Astrocyte (in vitro differentiated cells and primary cell): Measurements from ENCODE around the gene COL6A1. TPM values are rescaled to one million over a fixed set of nuclear protein-coding genes. Genes with fewer than 3 reads are reported as not detected.
A peak's percentile ranks its signal among the peaks of the same experiment; 100 is the strongest.

Experiments
- DNase-seq: peaks from one replicate; pipeline ENCODE4 v3.0.0-alpha.2; 2010; ENCODE audit warnings: low read depth
- FAIRE-seq: peaks from 2 replicates; lab custom pipeline; 2011; peaks lifted over from hg19 to GRCh38; lab: Jason Lieb, UNC
- H2AFZ ChIP-seq: 2 replicates; pipeline ENCODE4 v1.6.0; 2012; ENCODE audit warnings: low read depth, low read length, inconsistent platforms
- H3K27ac ChIP-seq: 2 replicates; pipeline ENCODE4 v1.5.1; 2011; ENCODE audit warnings: low read depth, low read length, inconsistent platforms
- H3K27me3 ChIP-seq: 2 replicates; pipeline ENCODE4 v1.6.0; 2011; ENCODE audit warnings: low read length, inconsistent platforms; ENCODE audit not compliant: insufficient read depth
- H3K36me3 ChIP-seq: 2 replicates; pipeline ENCODE4 v1.5.1; 2011; ENCODE audit warnings: low read length, inconsistent platforms; ENCODE audit not compliant: insufficient read depth
- H3K4me1 ChIP-seq: 2 replicates; pipeline ENCODE4 v1.5.1; 2011; ENCODE audit warnings: low read length, inconsistent platforms; ENCODE audit not compliant: insufficient read depth
- H3K4me2 ChIP-seq: 2 replicates; pipeline ENCODE4 v1.6.0; 2012; ENCODE audit warnings: low read length, inconsistent platforms
- H3K4me3 ChIP-seq: 2 replicates; pipeline ENCODE4 v1.5.1; 2011; ENCODE audit warnings: low read depth, mild to moderate bottlenecking, low read length, inconsistent platforms; ENCODE audit not compliant: insufficient read depth
- H3K79me2 ChIP-seq: 2 replicates; pipeline ENCODE4 v1.6.0; 2012; ENCODE audit warnings: mild to moderate bottlenecking, low read length, inconsistent platforms; ENCODE audit not compliant: insufficient read depth
- H3K9ac ChIP-seq: 2 replicates; pipeline ENCODE4 v1.6.0; 2012; ENCODE audit warnings: mild to moderate bottlenecking, low read length, inconsistent platforms
- H3K9me3 ChIP-seq: 2 replicates; pipeline ENCODE4 v1.5.1; 2012; ENCODE audit warnings: low read depth, mild to moderate bottlenecking, low read length, inconsistent platforms; ENCODE audit not compliant: insufficient read depth
- H4K20me1 ChIP-seq: 2 replicates; pipeline ENCODE4 v1.6.0; 2012; ENCODE audit warnings: low read length, inconsistent platforms; ENCODE audit not compliant: insufficient read depth
- H3K27ac Mint-ChIP-seq: one replicate; pipeline ENCODE4 v1.8.0; 2021; ENCODE audit warnings: mild to moderate bottlenecking, mixed read lengths; ENCODE audit not compliant: unreplicated experiment
- H3K27me3 Mint-ChIP-seq: one replicate; pipeline ENCODE4 v1.8.0; 2021; ENCODE audit warnings: low read depth, mixed read lengths; ENCODE audit not compliant: unreplicated experiment
- H3K36me3 Mint-ChIP-seq: one replicate; pipeline ENCODE4 v1.8.0; 2021; ENCODE audit warnings: low read depth, mixed read lengths; ENCODE audit not compliant: unreplicated experiment
- H3K4me1 Mint-ChIP-seq: one replicate; pipeline ENCODE4 v1.8.0; 2021; ENCODE audit warnings: low read depth, mixed read lengths; ENCODE audit not compliant: unreplicated experiment
- H3K4me3 Mint-ChIP-seq: one replicate; pipeline ENCODE4 v1.8.0; 2021; ENCODE audit warnings: mild to moderate bottlenecking, moderate library complexity, mixed read lengths; ENCODE audit not compliant: unreplicated experiment
- H3K9me3 Mint-ChIP-seq: one replicate; pipeline ENCODE4 v1.8.0; 2021; ENCODE audit warnings: mild to moderate bottlenecking, mixed read lengths; ENCODE audit not compliant: unreplicated experiment
- EZH2 ChIP-seq: IDR thresholded peaks from 2 replicates; pipeline ENCODE4 v1.6.1; 2012; ENCODE audit warnings: mild to moderate bottlenecking, low read length, inconsistent platforms; ENCODE audit not compliant: insufficient read depth
- total RNA-seq: library from RNA; stranded (reverse); gene quantifications from 2 replicates; pipeline ENCODE4 v1.2.1, GENCODE V29; 2021
- TF ChIP-seq, protein P1 (sequence below): IDR thresholded peaks from 2 replicates; pipeline ENCODE4 v1.5.1; 2011; ENCODE audit warnings: low read depth, mild to moderate bottlenecking, inconsistent platforms, low read length, moderate library complexity; ENCODE audit not compliant: insufficient read depth

The COL6A1 gene
- total RNA-seq, 1 donor from 2014 or later: 131 TPM

DNA sequence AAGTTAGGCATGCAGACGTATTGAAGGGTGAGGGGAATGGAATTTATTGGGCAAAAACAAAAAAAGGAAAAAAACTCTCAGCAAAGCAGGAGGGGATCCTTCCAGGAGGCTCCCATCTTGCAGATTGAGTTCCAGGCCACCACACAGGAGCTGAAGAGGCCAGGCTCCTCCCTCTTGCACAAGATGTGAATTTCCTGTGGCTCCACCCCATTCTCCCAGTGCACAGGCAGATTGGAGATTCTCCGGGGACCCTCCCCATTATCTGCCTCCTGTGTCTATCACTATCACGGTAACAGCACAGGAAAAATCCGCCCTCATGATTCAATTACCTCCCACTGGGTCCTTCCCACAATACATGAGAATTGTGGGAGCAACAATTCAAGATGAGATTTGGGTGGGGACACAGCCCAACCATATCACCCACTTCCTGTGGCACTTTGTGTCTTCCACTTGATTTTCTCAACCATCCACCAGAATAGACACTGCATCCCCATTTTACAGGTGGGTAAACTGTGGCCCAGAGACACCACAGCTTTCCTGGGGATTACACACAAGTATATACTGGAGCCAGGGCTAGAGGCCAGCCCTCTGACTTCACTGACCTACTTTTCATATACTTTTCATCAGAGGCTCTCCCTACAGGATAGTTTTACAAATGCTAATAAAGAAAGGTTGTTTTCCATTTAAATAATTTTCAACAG is 18.9 kb upstream of the COL6A1 start:
- Histone ChIP-seq H3K4me2 (no peak overlapping the region), H3K27me3 (no peaks in the 10 kb centered on the region), H3K4me3 (no peak overlapping the region), H3K9me3 (peaks cover 10% of the 10 kb centered on the region), H2AFZ (no peak overlapping the region), H3K4me1 (no peaks in the 10 kb centered on the region), H3K27ac (no peak overlapping the region), H3K9ac (no peak overlapping the region), H3K36me3 (no peaks in the 10 kb centered on the region), H4K20me1 (no peaks in the 10 kb centered on the region), H3K79me2 (no peaks in the 10 kb centered on the region)
- peaks cover 21% of the 10 kb centered on the region for H3K9me3 Mint-ChIP-seq
- no peak for FAIRE-seq
- TF ChIP-seq, protein P1, sequence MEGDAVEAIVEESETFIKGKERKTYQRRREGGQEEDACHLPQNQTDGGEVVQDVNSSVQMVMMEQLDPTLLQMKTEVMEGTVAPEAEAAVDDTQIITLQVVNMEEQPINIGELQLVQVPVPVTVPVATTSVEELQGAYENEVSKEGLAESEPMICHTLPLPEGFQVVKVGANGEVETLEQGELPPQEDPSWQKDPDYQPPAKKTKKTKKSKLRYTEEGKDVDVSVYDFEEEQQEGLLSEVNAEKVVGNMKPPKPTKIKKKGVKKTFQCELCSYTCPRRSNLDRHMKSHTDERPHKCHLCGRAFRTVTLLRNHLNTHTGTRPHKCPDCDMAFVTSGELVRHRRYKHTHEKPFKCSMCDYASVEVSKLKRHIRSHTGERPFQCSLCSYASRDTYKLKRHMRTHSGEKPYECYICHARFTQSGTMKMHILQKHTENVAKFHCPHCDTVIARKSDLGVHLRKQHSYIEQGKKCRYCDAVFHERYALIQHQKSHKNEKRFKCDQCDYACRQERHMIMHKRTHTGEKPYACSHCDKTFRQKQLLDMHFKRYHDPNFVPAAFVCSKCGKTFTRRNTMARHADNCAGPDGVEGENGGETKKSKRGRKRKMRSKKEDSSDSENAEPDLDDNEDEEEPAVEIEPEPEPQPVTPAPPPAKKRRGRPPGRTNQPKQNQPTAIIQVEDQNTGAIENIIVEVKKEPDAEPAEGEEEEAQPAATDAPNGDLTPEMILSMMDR: no peak
- H3K36me3 Mint-ChIP-seq: peaks cover 4% of the 10 kb centered on the region
- H3K27me3 Mint-ChIP-seq: peaks cover 32% of the 10 kb centered on the region
- H3K27ac Mint-ChIP-seq: no peak overlapping the region
- no peak overlapping the region for H3K4me3 Mint-ChIP-seq
- H3K4me1 Mint-ChIP-seq: no peaks in the 10 kb centered on the region
- no peak for DNase-seq

- Histone ChIP-seq H3K79me2 (no peaks in the 10 kb centered on the region), H2AFZ (no peak overlapping the region), H3K4me1 (no peaks in the 10 kb centered on the region), H3K4me2 (no peak overlapping the region), H3K4me3 (no peak overlapping the region), H4K20me1 (no peaks in the 10 kb centered on the region), H3K27ac (no peak overlapping the region), H3K27me3 (no peaks in the 10 kb centered on the region), H3K36me3 (no peaks in the 10 kb centered on the region), H3K9me3 (peaks cover 10% of the 10 kb centered on the region), H3K9ac (no peak overlapping the region)
- H3K4me3 Mint-ChIP-seq: peak overlapping the region; percentile 25
- H3K36me3 Mint-ChIP-seq: peaks cover 4% of the 10 kb centered on the region
- peaks cover 21% of the 10 kb centered on the region for H3K9me3 Mint-ChIP-seq
- no peak for TF ChIP-seq EZH2
- TF ChIP-seq, protein P1: no peak
- FAIRE-seq: peak; percentile 62
- H3K4me1 Mint-ChIP-seq: no peaks in the 10 kb centered on the region
- H3K27ac Mint-ChIP-seq: no peak overlapping the region
- peaks cover 30% of the 10 kb centered on the region for H3K27me3 Mint-ChIP-seq
- DNase-seq: no peak
Observed at GRCh38 chr21:45963232-45963570, 18.4 kb upstream of the COL6A1 start.

GRCh38 chr21:45964649-45965048 is 16.9 kb upstream of the COL6A1 start:
- no peaks in the 10 kb centered on the region for H3K4me1 ChIP-seq
- no peak overlapping the region for H3K27ac ChIP-seq
- DNase-seq (no peak), FAIRE-seq (no peak)
- Mint-ChIP-seq H3K36me3 (peaks cover 4% of the 10 kb centered on the region), H3K9me3 (peaks cover 21% of the 10 kb centered on the region), H3K27me3 (peaks cover 16% of the 10 kb centered on the region), H3K4me1 (no peaks in the 10 kb centered on the region), H3K27ac (no peak overlapping the region), H3K4me3 (no peak overlapping the region)
- no peaks in the 10 kb centered on the region for H3K79me2 ChIP-seq
- no peaks in the 10 kb centered on the region for H4K20me1 ChIP-seq
- peaks cover 10% of the 10 kb centered on the region for H3K9me3 ChIP-seq
- TF ChIP-seq, protein P1: no peak
- no peak for TF ChIP-seq EZH2
- H2AFZ ChIP-seq: no peak overlapping the region
- no peaks in the 10 kb centered on the region for H3K36me3 ChIP-seq
- no peak overlapping the region for H3K9ac ChIP-seq
- no peak overlapping the region for H3K4me3 ChIP-seq
- H3K4me2 ChIP-seq: no peak overlapping the region
- no peaks in the 10 kb centered on the region for H3K27me3 ChIP-seq
